ENCODE results near the gene RBM33. TPM values are rescaled to one million over a fixed set of nuclear protein-coding genes. Genes with fewer than 3 reads are reported as not detected.

The RBM33 gene
- total and polyA plus RNA-seq, 2 of the 13 experiments (the other 11 are each of a cell fraction or from before 2014, with no cell fraction given) = 12.4 to 28.9 TPM

DNA sequence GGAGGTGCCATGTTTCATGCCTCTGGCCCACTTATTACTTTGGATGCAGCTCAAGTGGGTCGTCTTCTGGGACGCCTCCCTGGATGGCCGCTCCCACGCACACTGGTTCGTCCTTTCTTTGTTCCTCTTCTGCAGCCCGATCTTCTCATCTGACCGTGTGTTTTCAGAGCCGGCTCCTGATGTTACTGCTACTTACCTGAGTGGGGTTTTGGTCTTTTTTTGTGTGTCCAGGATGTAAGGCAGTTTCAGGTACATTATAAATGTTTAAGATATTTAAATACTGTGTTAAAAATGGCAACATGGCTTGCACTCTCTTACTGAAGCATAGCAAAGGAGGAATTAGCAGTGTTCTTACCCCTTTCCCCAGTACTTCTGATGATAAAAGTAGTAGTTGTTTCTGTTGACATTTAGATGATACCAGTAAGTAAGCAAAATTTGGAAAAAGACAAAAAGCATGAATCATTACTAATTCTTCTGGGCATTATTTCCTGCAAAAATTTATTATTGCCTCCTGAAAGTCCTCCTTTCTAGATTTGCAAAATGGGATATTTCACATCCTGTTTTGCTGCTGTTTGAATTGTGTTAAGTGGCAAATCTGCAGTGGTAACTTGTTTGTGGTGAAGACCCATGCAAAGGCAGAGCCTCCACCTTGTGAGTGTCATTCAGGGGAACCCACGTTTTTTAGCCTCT is 108.4 kb downstream of the RBM33 start:
- no TSS peak for BruUV-seq (replicated peaks)
- Histone ChIP-seq H3K4me2 (ENCODE audit: low read depth, low read length) (no peak overlapping the region), H3K36me3 (replicated peaks in 1 of 2; ENCODE audit: control insufficient read depth in 1 of 2, insufficient read depth in 2 of 2, low read length in 2 of 2) (peaks cover 4 to 50% of the 10 kb centered on the region in 2 experiments; a peak in 4 of 5 replicates), H3K79me2 (ENCODE audit: insufficient read depth, low read length) (peaks cover 87% of the 10 kb centered on the region), H3K9me3 (ENCODE audit: low read length) (no peaks in the 10 kb centered on the region), H3K4me3 (replicated peaks in 1 of 3; ENCODE audit: insufficient read depth in 1 of 3, low read depth in 2 of 3, low read length in 3 of 3) (no peak overlapping the region), H3K9ac (ENCODE audit: insufficient read depth, low read depth, low read length) (no peak overlapping the region), H3K27ac (ENCODE audit: extremely low read length, insufficient read depth, low read length) (no peak overlapping the region), H2AFZ (ENCODE audit: low read length) (no peak overlapping the region), H3K27me3 (ENCODE audit: control insufficient read depth in 1 of 2, insufficient read depth in 2 of 2, low read length in 2 of 2) (no peaks in the 10 kb centered on the region), H4K20me1 (ENCODE audit: insufficient read depth, low read length) (peaks cover 33% of the 10 kb centered on the region), H3K4me1 (ENCODE audit: insufficient read depth, low read length) (no peaks in the 10 kb centered on the region)
- intact Hi-C loops (cut with micrococcal nuclease; ENCODE audit: unreplicated experiment) = no loop called here
- ChIA-PET CTCF (ENCODE audit: low intra/inter-chr PET ratio, low total read pairs) (no interaction called here), POLR2A (no interaction called here)
- in situ Hi-C loops (cut with HindIII; ENCODE audit: extremely low pct_ligation_motif_present, low pct_unique_long_range_greater_than_20kb) = loop anchor here (25.0 kb wide), 1 partner anchor 366 kb away; no protein-coding TSS in a partner anchor
- DNase-seq (ENCODE audit: low spot score) (no peak), FAIRE-seq (no peak), ATAC-seq (no peak)
- TF ChIP-seq GTF3A (CRISPR knock-in tag; conservative IDR thresholded peaks at IDR 0.05) (no peak), SRSF9 (IDR thresholded peaks at IDR 0.05; ENCODE audit: borderline replicate concordance, insufficient read depth, low read depth, low read length, poor library complexity, severe bottlenecking) (no peak)
- TF ChIP-seq, protein P1, sequence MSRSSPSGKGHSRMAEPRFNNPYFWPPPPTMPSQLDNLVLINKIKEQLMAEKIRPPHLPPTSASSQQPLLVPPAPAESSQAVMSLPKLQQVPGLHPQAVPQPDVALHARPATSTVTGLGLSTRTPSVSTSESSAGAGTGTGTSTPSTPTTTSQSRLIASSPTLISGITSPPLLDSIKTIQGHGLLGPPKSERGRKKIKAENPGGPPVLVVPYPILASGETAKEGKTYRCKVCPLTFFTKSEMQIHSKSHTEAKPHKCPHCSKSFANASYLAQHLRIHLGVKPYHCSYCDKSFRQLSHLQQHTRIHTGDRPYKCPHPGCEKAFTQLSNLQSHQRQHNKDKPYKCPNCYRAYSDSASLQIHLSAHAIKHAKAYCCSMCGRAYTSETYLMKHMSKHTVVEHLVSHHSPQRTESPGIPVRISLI (CRISPR knock-in tag; IDR thresholded peaks at IDR 0.05; ENCODE audit: borderline replicate concordance) = no peak
- 98% methylated on average over 9 of the region's 9 CpGs for WGBS (ENCODE audit: low lambda C conversion rate)

DNA sequence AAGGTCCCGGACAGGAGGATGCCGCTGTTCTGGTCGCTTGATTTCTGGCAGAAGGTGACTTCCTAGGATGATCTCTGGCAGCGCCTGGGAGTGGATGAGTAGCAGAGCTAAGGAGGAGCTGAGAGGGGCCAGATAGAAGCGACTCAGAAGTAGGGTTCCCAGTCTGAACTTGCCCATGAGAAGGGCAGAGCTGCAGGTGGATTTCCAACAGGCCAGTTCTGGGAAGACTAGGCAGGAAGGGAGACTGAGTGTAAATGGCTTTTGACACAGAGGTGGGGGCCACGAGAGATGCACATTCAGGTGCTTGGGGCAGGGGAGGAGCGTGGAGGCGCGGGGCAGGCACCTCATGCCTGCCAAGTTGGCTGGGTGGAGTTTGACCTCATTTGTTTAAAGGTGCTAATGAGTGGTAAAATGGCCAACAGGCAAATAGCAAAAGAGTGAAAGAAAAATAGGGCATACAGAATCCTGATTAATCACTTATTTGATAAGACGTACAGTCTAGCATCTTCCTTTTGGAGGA is 109.0 kb downstream of the RBM33 start:
- DNase-seq (ENCODE audit: low spot score) (no peak), FAIRE-seq (no peak), ATAC-seq (no peak)
- H3K79me2 ChIP-seq (ENCODE audit: insufficient read depth, low read length) = peaks cover 86% of the 10 kb centered on the region
- ChIA-PET POLR2A (no interaction called here), CTCF (ENCODE audit: low intra/inter-chr PET ratio, low total read pairs) (no interaction called here)
- H3K4me2 ChIP-seq (ENCODE audit: low read depth, low read length) = no peak overlapping the region
- H3K27me3 ChIP-seq (ENCODE audit: control insufficient read depth in 1 of 2, insufficient read depth in 2 of 2, low read length in 2 of 2) = no peaks in the 10 kb centered on the region
- over 99% methylated on average over 10 of the region's 10 CpGs for whole genome bisulfite sequencing (ENCODE audit: low lambda C conversion rate)
- in situ Hi-C loops (cut with HindIII; ENCODE audit: extremely low pct_ligation_motif_present, low pct_unique_long_range_greater_than_20kb) (loop anchor here (25.0 kb wide), 1 partner anchor 366 kb away; no protein-coding TSS in a partner anchor), intact Hi-C loops (cut with micrococcal nuclease; ENCODE audit: unreplicated experiment) (no loop called here)
- H2AFZ ChIP-seq (ENCODE audit: low read length) = no peak overlapping the region
- H3K4me1 ChIP-seq (ENCODE audit: insufficient read depth, low read length) = no peaks in the 10 kb centered on the region
- H3K36me3 ChIP-seq (replicated peaks in 1 of 2; ENCODE audit: control insufficient read depth in 1 of 2, insufficient read depth in 2 of 2, low read length in 2 of 2) = peaks cover 4 to 49% of the 10 kb centered on the region in 2 experiments; a peak in 4 of 5 replicates
- no TSS peak for BruUV-seq (replicated peaks)
- peaks cover 33% of the 10 kb centered on the region for H4K20me1 ChIP-seq (ENCODE audit: insufficient read depth, low read length)
- TF ChIP-seq, protein P2, sequence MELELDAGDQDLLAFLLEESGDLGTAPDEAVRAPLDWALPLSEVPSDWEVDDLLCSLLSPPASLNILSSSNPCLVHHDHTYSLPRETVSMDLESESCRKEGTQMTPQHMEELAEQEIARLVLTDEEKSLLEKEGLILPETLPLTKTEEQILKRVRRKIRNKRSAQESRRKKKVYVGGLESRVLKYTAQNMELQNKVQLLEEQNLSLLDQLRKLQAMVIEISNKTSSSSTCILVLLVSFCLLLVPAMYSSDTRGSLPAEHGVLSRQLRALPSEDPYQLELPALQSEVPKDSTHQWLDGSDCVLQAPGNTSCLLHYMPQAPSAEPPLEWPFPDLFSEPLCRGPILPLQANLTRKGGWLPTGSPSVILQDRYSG (CRISPR knock-in tag; IDR thresholded peaks at IDR 0.05) = no peak
- no peak for TF ChIP-seq HOXA9 (CRISPR knock-in tag; IDR thresholded peaks at IDR 0.05; ENCODE audit: borderline replicate concordance)
- TF ChIP-seq, protein P3, sequence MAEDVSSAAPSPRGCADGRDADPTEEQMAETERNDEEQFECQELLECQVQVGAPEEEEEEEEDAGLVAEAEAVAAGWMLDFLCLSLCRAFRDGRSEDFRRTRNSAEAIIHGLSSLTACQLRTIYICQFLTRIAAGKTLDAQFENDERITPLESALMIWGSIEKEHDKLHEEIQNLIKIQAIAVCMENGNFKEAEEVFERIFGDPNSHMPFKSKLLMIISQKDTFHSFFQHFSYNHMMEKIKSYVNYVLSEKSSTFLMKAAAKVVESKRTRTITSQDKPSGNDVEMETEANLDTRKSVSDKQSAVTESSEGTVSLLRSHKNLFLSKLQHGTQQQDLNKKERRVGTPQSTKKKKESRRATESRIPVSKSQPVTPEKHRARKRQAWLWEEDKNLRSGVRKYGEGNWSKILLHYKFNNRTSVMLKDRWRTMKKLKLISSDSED (CRISPR knock-in tag; IDR thresholded peaks at IDR 0.05) = no peak
- no peak for TF ChIP-seq NFIB (CRISPR knock-in tag; IDR thresholded peaks at IDR 0.05; ENCODE audit: borderline replicate concordance)
- TF ChIP-seq, protein P4, sequence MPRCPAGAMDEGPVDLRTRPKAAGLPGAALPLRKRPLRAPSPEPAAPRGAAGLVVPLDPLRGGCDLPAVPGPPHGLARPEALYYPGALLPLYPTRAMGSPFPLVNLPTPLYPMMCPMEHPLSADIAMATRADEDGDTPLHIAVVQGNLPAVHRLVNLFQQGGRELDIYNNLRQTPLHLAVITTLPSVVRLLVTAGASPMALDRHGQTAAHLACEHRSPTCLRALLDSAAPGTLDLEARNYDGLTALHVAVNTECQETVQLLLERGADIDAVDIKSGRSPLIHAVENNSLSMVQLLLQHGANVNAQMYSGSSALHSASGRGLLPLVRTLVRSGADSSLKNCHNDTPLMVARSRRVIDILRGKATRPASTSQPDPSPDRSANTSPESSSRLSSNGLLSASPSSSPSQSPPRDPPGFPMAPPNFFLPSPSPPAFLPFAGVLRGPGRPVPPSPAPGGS (CRISPR knock-in tag; IDR thresholded peaks at IDR 0.05) = no peak
- TF ChIP-seq ZNF24 (IDR thresholded peaks at IDR 0.05) = no peak
- H3K4me3 ChIP-seq (replicated peaks in 1 of 3; ENCODE audit: insufficient read depth in 1 of 3, low read depth in 2 of 3, low read length in 3 of 3) = no peak overlapping the region
- H3K9me3 ChIP-seq (ENCODE audit: low read length) = no peaks in the 10 kb centered on the region
- H3K27ac ChIP-seq (ENCODE audit: extremely low read length, insufficient read depth, low read length) = no peak overlapping the region
- no peak overlapping the region for H3K9ac ChIP-seq (ENCODE audit: insufficient read depth, low read depth, low read length)
